Neural cell (in vitro differentiated cells): ENCODE measurements around the gene CDCA8.

Source experiments
- CTCF ChIP-seq: fragments of 450-650 bp; IDR thresholded peaks from 2 replicates; pipeline ENCODE4 v1.5.1; 2014; ENCODE audit warnings: antibody characterized with exemption, mild to moderate bottlenecking, moderate library complexity; ENCODE audit not compliant: poor library complexity, severe bottlenecking
- EZH2 ChIP-seq: fragments of 200-600, 300-800 bp; shearing (Covaris generic), sonication (generic); IDR thresholded peaks from 2 replicates; pipeline ENCODE4 v1.6.1; 2014; ENCODE audit warnings: antibody characterized with exemption, low read length, borderline replicate concordance, mild to moderate bottlenecking; ENCODE audit not compliant: insufficient read depth, poor library complexity, severe bottlenecking

GRCh38 chr1:37705399-37705798 lies 13.1 kb downstream of the CDCA8 start:
- TF ChIP-seq CTCF (no peak), EZH2 (no peak)
